HG03442 (cell line): Measurements from ENCODE around the gene OR6V1.
A peak's percentile ranks its signal among the peaks of the same experiment; 100 is the strongest.

Source experiments
- ATAC-seq: cut with Tn5 transposase; IDR thresholded peaks from one replicate; pipeline ENCODE4 v1.9.1; 2021; ENCODE audit warnings: mild to moderate bottlenecking, moderate library complexity; ENCODE audit not compliant: unreplicated experiment

Gene OR6V1, protein sequence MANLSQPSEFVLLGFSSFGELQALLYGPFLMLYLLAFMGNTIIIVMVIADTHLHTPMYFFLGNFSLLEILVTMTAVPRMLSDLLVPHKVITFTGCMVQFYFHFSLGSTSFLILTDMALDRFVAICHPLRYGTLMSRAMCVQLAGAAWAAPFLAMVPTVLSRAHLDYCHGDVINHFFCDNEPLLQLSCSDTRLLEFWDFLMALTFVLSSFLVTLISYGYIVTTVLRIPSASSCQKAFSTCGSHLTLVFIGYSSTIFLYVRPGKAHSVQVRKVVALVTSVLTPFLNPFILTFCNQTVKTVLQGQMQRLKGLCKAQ

DNA sequence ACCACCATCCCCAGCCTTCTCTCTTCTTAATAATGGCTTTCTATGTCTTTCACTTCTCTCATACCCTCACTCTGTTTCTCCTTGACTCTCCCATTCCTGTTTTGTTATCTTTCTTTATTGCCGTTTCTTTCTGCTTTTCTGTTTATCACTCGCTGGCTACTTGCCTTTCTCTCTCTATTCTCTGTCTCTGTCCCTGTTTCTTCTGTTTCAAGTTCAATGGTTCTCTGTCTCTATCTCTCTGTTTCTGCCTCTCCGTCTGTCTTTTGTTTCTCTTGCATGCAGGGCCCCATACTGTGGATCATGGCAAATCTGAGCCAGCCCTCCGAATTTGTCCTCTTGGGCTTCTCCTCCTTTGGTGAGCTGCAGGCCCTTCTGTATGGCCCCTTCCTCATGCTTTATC is at the start of gene OR6V1:
OR6V1 (plus strand) TSS at position 301 of the 400 bp plus-strand sequence; CDS start at position 301, 0 bp downstream.
- no peak for ATAC-seq

DNA sequence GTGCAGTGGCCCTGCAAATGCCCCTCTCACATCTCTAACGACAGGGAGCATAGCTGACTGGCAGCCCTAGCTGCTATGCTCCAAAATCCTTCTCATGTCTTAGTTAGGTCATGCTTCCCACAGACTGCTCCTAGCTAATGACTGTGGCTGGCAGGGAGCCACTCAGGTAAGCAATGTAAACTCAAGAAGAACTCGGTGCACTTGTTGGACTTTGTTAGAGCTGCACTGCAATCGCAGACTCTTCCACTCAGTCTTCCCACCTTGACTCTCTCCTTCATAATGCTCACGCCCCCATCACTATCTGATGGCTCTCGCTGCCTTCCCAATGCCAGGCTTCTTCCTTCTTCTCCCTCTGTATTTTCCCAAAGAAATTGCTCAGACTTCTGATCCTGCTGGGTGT is 49.2 kb upstream of the OR6V1 start:
- no peak for ATAC-seq

DNA sequence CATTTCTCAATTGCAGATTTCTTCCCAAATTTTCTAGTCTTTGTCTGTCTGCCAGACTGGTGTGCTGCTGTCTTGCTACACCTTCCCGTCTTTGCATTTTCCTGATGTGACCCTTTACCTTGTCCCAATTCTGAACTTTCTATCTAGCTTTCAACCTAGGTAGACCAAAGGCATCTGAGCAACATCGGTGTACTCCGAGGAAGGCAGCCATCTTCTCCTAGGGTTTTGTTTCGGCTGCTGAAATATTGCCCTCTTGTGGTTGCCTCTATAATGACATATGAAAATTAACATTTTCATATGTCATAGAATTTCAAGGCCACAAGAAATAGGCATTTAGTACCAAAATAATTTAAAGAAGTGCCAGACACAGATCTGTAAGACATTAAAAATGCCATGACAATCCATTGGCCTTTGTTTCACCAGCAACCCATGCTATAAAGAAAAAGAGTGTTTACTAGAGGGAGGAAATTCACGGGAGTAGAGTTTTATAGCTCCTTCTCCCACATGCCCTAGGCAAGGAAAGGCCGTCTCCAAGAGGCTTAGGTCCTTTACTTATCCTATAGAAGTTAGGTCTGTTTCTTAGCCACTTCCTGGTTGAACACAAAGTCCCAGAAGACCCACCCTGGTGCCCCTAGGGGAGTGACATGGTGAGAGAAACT is 48.6 kb upstream of the OR6V1 start:
- ATAC-seq = peak; percentile 64

DNA sequence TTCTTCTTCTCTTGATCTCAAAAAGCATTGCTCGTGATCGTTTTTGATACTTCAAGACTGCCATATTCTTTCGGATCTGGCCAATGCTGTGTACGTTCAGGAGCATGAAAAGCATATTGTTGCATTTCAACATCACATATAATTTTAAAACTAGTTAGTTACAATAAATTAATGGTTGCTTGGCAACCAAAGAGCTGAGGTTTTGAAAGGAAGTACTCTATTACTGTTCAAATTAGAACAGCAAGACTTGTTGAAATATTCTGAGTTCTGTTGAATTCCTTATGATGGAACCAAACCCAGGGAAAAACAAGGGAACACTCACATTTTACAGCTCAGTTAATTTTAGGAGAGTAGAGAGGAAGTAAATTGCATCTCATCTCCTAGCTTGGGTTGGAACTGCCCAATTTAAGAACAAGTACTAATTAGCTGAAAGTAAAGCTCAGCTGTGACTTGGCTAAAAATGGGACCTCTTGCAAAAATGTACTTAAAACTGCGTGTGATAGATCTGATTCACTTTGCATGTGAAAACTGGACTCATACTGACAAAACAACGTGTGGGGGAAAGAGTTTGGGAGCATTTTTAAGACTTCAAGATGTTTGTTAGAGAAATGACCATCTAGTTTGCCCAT is 46.4 kb upstream of the OR6V1 start:
- no peak for ATAC-seq

DNA sequence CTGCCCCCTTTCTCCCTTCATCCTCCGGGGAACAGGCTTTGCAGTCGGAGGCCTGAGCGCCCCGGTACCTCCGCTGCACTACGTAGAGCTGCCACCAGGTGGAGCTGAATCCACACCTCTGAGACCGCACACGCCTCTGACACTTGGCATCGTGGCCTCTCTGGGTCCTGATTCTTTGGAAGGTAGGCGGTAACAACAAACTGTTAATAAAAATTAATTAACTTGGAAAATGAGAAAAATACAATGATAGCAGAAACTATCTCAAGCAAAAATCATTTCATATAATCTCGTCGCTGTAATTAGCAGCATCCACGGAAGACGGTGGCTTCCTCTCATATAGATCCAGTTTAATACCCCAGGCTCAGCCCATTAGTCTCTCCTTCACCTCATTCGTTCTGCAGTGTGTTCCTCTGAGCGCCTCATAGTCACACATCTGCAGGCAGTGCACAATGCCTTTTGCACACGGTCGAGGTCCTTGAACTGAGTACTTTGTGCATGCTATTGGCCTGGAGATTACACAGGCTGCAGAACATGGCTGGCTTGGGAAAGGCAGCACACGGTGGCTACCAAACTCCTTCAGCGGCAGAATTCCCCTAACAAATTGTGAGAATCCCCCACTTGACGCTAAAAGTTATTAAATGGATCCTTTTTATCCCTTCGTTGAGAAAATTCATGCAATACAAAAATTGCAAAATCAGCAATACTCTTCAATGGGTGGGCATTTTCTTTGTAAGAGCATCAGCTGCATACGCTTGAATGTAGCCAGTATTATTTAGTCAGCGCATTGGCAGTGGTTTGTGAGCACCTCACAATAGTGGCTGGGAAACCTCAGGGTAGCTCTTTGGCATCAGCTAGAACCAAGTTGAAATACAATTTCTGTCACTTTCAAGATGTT is 43.9 kb upstream of the OR6V1 start:
- peak; percentile 89 for ATAC-seq

DNA sequence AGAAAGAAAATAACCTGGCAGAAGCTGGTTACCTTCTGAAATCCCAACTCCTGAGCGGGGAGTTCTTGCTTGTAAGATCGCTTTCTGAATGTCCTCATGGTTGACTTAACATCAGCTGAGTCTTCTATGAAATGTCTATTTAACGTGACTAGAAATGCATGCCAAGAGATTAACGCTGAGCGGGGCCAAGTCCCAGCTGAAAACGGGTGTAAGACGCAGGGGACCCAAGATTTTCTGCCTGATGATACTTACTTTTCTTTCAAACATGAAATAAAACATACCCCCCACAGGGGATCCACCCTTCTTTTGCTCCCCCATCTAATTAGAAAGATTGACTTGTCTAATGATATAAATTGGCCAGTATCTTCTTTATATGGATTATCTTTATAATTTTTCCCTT is 40.1 kb upstream of the OR6V1 start:
- ATAC-seq = no peak

DNA sequence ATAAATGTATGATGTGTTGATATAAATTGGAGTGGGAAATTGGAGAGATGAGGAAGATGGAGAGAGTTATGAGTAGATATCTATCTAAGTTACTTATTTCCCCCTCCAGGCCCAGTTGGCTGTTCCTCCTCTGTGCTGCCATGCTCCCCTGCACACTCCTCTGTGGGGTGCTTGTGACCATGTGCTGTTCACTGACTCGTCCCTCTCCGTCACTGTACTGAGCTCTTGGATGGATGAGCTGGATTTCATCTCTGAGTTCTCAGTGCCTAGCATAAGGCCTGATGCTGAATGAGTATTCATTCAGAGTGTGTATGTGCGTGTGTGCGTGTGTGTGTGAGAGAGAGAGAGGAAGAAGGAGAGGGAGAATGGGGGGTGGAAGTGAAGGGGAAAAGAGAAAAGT is 39.7 kb upstream of the OR6V1 start:
- no peak for ATAC-seq

DNA sequence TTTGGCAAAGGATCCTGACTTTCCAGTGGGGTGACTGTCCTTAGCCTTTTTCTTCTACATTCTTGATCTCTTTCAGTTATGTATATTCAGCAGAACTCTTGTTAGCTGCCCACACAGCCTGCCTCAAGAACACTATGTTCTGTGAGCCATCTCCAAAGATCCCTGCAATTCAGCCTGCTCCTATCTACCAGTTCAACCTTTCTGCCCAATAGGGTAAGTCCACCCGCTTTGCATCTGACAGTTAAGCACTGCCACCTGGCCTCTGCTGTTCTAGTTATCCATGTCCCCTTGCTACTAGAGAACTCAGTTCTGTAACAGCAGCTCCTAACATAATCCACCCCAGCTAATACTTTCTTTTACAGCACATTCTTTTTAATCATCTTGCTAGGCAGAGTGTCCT is 38.7 kb upstream of the OR6V1 start:
- no peak for ATAC-seq

DNA sequence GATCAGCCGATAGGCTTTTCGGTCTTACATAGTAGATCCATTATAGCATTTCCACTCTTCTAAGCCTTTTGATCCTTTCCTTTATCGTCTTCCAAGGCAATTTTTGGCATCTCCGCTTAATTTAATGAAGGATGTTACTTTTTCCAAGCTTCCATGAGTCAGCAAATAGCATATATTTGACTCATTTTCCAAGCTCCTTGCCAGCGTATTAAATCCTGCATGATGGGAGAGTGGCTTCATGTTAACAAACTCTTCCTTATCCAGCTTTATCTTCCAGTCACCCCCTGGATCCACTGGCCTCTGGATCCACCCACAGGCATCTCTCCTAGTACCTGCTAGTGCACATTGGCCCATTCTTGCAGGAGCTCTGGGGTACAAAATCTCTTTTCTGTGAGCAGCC is 38.2 kb upstream of the OR6V1 start:
- no peak for ATAC-seq

DNA sequence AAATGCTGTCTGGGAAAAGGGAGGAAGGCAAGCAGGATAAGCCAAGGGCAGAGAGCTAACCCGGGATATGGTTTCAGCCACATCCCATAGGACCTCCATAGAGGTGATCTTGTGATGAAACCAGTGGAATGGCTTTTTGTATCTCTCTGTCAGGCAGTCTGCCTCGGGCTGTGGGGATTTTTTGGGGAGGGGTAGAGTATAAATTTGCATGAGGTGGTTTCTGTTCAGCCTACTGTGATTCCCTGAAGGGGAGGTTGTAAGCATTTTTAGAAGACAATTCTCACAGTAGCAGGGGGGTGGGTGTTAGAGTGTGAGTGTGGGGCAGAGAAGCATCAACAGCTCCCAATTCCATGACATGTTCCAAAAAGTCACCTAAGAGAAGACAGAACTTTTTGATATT is 37.1 kb upstream of the OR6V1 start:
- peak; percentile 77 for ATAC-seq

DNA sequence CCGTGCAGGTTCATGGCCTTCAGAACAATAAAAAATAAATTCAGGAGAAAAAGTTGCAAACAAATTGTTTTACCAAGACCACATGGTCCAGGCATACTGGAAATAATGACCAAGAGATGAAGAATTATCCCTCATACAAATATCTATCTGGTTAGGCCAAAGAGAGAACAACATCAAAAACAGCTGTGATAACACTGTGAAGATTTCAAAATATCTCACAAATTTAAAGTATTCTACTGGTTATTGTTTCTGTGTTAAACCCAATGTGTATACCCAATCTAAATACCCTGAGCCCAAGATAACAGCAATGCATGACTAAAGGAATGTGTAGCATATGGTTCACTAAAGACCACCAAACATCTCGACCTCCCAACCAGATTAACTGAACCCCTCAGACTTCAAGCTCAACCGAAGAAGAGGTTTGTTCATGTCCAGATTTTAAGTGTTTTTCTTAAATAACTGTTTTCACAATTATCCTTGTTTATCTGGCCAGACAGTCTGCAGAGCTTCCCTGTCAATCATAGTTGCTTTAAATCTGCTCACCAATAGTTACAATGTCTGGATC is 36.1 kb upstream of the OR6V1 start:
- ATAC-seq = no peak

DNA sequence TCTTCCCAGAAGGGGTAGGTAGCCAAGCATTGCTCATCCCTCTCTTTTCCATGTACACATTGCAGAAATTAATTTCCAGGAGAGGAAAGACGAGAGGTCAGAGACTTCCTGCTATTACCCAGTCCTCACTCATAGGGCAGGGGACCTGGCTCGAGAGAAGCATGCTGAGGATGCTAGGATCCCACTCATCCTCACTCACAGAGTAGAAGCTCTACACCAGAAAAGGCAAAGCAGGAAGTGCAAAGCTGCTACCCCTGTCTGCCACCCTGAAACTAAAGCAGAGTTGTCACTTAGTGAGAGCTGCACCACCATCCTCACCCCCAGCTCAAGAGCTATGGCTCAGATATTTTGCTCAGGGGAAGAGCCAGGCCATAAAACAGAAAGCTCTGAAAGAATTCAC is 35.1 kb upstream of the OR6V1 start:
- no peak for ATAC-seq

DNA sequence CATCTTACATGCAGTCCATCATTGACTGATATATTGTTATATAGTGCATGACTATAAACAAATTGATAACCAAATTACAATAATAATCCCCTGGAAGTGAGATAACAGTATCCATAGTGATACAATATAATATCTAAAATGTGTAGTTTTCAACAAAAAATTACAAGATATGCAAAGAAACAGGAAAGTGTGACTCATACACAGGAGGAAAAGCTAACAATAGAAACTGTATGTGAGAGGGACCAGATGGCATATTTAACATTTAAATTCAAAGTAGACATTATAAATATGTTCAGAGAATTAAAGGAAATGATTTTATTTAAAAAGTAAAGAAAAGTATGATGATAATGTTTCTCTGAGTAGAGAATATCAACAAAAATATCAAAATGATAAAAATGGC is 33.2 kb upstream of the OR6V1 start:
- no peak for ATAC-seq

DNA sequence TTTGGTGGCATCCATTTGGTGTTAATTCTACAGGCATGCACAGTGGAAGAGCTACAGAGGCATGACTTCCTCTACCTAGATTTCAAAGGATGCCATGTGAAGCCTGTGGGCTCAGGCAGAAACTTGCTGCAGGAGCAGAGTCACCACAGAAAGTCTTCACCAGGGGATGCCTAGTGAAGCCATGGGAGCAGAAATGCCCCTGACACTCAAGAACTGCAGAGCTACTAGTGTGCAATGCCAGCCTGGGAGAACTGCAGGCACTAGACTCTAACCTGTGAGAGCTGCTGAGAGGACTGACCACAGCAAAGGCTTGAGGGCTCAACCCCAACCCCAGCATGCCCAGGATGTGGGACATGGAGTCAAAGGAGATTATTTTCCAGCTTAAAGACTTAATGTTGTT is 29.1 kb upstream of the OR6V1 start:
- no peak for ATAC-seq

DNA sequence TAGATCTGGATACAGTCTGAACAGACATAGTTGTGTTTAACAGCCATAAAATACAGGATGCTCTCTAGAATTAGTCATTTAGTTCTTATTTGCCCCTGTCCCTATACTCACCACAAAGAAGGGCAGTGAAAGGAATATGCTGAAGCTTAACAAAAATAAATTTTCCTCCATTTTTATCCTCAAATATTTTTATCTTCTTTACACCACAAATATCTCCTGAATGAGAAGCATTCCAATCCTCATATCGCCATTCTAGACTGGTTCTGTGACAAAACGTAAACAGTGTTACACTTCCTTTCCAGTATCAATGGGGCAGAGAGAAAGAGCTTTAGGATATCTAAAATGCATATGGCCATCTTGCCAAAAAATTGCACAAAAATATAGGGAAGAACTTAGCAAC is 26.8 kb upstream of the OR6V1 start:
- no peak for ATAC-seq

DNA sequence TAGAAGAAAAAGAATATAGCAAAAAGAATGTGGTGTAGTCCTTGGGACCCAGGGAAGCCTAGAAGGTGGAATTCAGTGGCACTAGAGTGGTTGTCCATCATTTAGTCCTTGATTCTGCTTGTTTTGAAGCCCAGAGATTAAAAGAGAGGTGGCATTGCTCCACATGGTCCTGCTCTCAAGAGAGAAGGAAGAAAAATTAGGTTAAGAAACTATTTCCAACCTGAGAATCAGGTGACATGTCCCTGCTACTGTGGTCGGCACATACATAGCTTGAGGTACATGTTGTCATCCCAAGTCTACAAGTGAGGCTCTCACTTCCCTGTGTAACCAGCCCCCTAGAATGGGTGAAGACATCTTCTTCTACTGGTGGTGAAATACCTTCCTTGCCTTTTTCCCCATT is 25.1 kb upstream of the OR6V1 start, which contains the start of gene OR9A2:
OR9A2 (minus strand) TSS at position 101 of the 400 bp plus-strand sequence; CDS start at position 101, 0 bp downstream.
- ATAC-seq = no peak

DNA sequence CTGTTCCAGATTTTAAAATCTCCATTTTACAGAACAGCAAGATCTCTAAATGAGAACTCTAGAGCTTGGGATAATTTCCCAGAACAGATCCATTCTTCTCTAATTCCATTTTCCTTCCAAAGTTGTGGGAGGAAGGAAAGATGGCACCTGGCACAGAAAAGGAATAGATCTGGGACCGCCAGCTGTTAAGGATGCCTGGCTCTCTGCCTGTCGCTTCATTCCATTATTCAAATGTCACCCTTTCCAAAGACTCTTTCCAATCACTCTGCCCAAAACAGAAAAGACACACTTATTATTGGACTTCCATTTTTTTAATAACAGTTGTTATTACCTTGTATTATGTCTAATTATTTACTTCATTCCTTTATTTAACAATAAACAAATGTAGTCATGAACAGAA is 24.5 kb upstream of the OR6V1 start:
- ATAC-seq = no peak

DNA sequence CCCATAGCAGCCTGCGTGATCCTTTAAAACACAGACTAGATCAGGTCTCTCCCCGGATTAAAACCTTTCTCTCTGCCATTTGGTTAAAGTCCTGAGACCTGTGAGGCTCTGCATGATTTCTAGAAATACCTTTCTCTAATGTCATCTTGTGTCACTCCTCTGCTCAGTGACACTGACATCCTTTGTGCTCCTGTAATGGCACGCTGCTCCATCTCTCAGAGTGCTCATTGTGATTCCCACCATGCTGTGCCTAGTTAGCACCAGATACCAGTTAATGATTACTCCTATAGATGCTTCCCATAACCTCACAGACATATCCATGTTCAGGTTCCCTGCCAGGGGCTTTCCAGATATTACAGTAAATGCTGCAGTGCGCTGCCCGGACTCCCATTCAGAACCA is 13.5 kb upstream of the OR6V1 start:
- no peak for ATAC-seq

DNA sequence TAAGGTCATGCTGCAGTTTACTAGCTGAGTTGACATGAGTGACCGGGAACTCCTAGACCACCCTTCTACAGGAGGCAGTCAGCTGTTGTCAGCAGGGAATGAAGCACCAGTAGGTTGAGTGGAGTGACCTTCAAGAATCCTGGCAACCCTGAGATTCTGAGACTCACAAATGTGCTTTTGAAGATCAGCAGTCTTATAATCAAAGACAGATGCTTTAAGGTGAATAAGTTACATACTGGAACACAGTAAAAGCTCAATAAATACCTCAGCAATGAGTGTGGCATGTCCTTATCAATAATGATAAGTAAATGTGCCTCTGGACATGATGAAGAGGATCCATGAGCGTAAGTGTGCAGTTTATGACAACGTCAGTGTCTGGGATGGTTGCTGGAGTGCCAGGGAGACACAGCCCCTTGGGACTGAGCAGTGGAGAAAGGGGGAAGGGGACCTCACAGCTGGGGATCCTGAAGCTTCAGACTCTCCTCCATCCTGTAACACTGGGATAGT is 11.9 kb upstream of the OR6V1 start:
- ATAC-seq = no peak

DNA sequence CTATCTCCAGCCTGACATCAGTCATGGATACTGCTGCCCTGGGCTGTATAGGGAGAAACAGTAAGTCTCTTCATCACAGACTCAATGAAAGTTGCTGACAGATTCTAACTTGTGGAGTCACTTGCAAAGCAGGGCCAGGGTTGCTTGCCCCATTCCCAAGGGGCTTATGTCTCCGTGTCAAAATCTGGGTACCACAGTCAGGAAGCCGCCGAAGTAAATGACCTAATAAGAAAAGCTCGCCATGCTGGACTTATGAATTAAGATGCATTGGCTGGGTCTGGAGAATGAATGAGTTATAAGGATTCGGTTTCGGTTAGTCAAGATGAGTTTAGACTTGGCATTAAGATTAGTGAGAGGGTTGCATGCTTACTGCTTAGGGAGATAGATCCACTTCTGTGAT is 10.8 kb upstream of the OR6V1 start:
- ATAC-seq = no peak
